NCI-H748 (cell line): ENCODE data around the gene GABBR1.

ENCODE experiments used
- DNase-seq: peaks from one replicate; lab custom pipeline; 2025; ENCODE audit not compliant: unreplicated experiment; lab: John Stamatoyannopoulos, UW

The GABBR1 gene

DNA sequence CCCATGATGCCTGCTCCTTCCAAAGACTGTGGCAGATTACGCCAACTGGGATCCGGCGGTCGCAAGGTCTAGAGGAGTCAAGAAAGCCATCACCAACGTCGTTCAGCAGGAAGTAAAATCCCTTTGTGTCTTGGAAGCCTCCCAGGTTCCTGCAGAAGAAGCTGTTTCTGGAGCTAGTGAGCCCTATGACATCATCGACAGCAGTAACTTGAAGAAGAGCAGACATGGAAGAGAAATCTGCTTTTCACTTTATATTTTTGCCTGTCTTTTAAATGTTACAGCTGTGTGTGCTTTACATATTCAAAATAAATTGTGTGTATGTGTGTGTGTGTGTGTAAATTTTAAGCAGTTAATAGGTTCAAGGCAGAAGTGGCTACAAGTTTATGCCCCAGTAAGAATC lies 55.4 kb downstream of the GABBR1 start:
- no peak for DNase-seq

GRCh38 chr6:29576056-29576455 lies 56.9 kb downstream of the GABBR1 start:
- no peak for DNase-seq

DNA sequence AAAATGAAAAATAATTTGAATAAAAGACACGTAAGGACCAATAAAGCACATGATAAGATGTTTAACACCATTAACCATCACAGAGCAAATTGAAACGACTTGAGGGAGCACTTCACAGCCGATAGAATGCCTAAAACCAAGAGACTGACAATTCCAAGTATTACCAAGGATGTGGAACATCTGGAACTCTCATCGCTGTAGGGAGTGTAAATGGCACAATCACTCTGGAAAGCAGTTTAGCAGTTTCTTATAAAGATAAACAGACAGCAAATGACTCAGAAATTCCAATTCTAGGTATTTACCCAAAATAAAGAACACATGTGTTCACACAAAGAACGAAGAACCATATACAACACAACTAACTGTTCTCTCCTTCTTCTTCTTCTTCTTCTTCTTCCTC lies 65.0 kb downstream of the GABBR1 start:
- DNase-seq: no peak

- DNase-seq: no peak
These were observed 65.4 kb downstream of the GABBR1 start for GRCh38 chr6:29567541-29567940.

DNA sequence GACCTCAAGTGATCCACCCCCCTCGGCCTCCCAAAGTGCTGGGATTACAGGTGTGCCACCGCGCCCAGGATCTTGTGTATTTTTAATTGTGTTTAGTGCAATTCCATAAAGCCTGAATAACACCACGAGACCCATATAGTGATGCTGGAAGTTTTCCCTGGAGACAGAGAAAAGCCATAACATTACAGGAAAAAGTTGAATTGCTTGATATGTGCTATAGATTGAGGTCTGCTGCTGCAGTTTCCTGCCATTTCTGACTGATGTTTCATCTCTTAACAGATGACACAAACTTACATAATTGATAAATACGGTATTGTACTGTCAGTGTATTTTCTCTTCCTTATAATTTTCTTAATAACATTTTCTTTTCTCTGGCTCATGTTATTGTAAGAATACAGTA lies 66.1 kb downstream of the GABBR1 start:
- no peak for DNase-seq

GRCh38 chr6:29564875-29565274 lies 68.1 kb downstream of the GABBR1 start:
- DNase-seq: no peak

DNA sequence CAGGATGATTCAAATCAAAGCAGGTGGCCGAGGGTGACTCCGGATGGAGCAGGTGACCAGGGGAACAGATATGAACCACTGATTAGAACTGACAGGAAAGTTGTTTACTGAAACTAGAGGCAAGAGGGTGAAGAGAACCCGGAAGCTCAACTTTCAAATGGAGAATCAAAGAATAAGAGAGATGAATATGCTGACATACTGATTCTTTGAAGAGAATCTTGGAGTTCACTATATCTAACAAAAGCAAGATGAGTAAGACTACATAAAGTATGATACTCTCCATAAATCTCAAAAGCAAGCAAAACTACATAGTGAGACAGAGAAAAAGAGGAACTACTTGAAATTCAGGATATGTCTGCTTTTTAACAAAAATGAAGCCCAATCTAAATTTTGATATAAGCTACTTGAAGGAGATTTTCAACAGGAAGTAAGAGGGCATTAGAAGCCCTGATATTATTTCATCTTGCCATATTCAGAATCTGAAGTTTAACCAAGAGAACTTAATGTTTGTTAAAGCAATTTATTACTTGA lies 69.5 kb downstream of the GABBR1 start:
- no peak for DNase-seq

DNA sequence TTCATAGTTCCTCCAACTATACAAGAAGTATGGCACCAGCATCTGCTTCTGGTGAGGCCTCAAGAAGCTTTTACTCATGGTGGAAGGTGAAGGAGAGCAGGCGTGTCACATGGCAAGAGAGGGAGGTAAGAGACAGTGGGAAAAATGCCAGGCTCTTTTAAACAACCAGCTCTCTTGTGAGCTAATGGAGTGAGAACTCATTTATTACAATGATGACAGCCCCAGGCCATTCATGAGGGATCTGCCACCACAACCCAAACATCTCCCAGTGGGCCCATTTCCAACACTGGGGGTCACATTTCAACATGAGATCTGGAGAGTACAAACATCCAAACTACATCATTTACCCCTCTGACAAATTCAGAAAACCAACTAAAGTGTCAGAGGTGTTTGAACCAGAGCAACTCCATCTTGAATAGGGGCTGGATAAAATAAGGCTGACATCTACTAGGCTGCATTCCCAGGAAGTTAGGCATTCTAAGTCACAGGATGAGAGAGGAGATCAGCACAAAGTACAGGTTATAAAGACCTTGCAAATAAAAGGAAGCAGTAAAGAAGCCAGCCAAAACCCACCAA lies 71.3 kb downstream of the GABBR1 start:
- DNase-seq: no peak

GRCh38 chr6:29561091-29561490 lies 71.9 kb downstream of the GABBR1 start:
- DNase-seq: no peak

DNA sequence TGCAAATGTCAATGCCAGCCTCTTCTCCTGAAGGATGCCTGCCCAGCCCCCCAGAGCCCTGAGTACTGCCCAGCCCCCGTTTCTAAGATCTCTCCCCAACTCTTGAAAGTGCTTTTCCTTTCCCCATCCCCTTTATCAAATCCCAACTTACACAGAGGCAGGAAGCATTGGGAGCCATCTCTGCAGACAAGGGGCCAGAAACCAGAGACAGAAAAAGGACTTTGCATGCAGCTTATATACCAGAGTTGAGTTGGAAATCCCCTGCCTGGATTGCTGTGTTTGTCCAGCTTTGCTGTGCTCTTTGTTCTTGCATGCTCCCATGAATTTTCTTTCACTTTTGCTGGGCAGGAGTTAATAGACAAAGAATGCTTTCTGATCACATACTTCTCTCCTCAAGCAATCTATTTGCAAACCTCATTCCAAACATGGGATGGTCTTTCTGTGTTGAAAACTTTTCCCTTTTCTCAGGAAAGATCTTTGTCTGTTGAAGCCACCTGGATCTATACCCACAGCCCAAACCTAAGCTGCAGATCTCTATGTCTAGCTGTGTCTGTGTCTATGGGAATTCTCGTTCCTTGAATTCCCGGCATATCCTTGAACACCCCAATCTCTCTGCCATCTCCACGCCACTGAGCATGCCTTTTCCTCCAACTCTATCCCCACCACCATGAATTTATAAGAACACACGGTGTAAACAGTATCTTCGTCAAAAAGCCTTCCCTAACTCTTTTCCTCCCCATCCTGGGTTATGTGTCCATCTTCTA lies 73.3 kb downstream of the GABBR1 start, which contains the start of gene UBD:
TSS of gene UBD (minus strand) at position 209 of the 764 bp plus-strand sequence. CDS start at position 178, 31 bp downstream.
- no peak for DNase-seq

DNA sequence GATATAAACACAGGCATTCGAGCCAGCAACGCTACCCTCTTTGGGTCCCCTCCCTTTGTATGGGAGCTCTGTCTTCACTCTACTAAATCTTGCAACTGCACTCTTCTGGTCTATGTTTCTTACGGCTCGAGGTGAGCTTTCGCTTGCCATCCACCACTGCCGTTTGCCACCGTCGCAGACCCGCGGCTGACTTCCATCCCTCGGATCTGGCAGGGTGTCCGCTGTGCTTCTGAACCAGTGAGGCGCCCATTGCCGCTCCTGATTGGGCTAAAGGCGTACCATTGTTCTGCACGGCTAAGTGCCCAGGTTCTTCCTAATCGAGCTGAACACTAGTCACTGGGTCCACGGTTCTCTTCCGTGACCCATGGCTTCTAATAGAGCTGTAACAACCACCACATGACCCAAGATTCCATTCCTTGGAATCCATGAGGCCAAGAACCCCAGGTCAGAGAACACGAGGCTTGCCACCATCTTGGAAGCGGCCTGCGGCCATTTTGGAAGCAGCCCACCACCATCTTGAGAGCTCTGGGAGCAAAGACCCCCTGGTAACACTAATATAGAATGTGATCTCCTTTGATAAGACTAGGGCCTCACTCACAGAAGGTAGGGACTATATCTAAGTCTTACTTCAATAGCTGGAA lies 74.4 kb downstream of the GABBR1 start:
- no peak for DNase-seq

DNA sequence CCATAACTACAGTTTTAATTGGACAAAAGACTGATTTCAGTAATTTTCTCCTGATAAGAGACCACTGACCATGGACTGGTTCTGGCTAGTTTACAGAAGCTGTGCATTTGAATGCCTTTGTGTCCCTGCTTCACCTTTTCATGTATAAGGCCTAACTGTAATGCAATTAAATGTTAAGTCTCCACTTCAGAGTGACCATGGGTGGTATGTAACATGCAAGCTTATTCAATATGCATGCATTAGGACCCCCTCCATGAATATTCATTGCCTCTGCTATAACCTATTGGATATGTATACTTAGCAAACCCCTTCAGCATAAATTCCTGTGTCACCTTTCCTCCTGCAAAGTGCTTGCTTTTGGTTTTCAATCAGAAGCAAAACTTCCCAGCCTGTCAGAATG lies 75.7 kb downstream of the GABBR1 start:
- no peak for DNase-seq

DNA sequence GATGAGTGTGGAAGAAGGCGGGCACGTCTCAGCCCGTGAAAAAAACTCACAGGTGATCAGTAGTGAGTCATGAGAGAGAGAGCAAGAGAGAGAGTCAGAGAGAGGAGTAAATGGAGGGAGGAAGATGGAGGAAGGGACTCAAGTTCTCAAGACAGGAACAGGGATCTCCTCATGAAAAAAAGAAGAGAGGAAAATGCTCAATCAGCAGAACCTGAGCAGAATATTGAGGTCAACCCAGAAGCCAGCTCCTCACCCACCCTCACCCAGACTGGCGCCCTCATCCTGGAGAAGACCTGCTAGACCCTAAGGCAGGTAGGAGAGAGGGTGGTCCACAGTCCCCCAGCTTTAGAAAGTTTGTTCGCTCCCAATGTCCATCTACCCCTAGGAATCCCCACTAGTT lies 78.2 kb downstream of the GABBR1 start:
- no peak for DNase-seq

GRCh38 chr6:29553268-29554057 lies 79.5 kb downstream of the GABBR1 start:
- peak; percentile 49 for DNase-seq

- no peak for DNase-seq
These were observed 80.4 kb downstream of the GABBR1 start for GRCh38 chr6:29552512-29553051.

- peak; percentile 39 for DNase-seq
These were observed 85.4 kb downstream of the GABBR1 start for GRCh38 chr6:29547573-29547972.

GRCh38 chr6:29537714-29538403 lies 95.1 kb downstream of the GABBR1 start:
- no peak for DNase-seq

DNA sequence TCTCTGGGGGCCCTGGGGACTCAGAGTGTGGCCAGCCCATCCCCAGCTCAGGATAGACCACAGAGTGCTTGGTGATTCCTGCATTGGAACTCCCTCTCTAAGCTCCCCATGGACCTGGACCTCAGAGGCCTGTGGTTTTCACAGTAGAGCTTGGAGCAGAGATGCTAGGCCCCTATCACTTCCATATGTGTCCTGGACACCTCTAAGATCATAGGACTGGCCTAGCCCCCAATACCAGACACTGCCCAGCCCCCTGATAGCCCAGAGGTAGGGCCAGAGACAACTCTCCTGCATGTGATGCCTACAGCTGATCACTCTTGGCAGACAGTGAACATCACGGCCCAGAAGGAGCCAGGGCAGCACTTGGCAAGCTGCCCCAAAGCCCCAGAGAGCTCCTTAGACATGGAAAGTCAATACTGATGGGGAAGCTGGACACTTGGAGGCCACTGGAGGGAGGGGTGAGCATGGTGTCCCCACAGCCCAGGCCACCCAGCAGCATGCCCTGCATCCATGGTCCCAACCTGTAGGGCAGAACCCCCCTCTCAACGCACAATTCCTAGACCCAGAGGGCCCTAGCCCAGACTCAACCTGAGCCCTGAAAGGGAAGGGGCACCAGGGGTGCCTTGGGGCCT lies 100.5 kb downstream of the GABBR1 start:
- DNase-seq: no peak

GRCh38 chr6:29531668-29532067 lies 101.3 kb downstream of the GABBR1 start:
- no peak for DNase-seq
